ENCODE measurements around the gene GOLGA8B.

The GOLGA8B gene

GRCh38 chr15:34608517-34608916 is 25.1 kb upstream of the GOLGA8B start:
- TF ChIP-seq ZFX (IDR thresholded peaks at IDR 0.05) = no peak
- no peak for TF ChIP-seq CTCF (conservative IDR thresholded peaks at IDR 0.05)
- no peak overlapping the region for H3K27ac ChIP-seq

- no peak overlapping the region for H3K27ac ChIP-seq
- no peak for TF ChIP-seq ZFX (IDR thresholded peaks at IDR 0.05)
- TF ChIP-seq CTCF (conservative IDR thresholded peaks at IDR 0.05) = no peak
Measured at GRCh38 chr15:34607832-34608231, 24.4 kb upstream of the GOLGA8B start.

- TF ChIP-seq CTCF (conservative IDR thresholded peaks at IDR 0.05) (no peak), ZFX (IDR thresholded peaks at IDR 0.05) (no peak)
Measured at GRCh38 chr15:34606545-34606944, 23.1 kb upstream of the GOLGA8B start.

GRCh38 chr15:34606131-34606530 is 22.7 kb upstream of the GOLGA8B start:
- H3K27ac ChIP-seq = no peak overlapping the region

More at GRCh38 chr15:34606545-34606944, 23.1 kb upstream of the GOLGA8B start:
- no peak overlapping the region for H3K27ac ChIP-seq

GRCh38 chr15:34603095-34603494 is 19.6 kb upstream of the GOLGA8B start:
- no peak overlapping the region for H3K27ac ChIP-seq
- no peak for TF ChIP-seq ZFX (IDR thresholded peaks at IDR 0.05)

More at GRCh38 chr15:34606131-34606530, 22.7 kb upstream of the GOLGA8B start:
- TF ChIP-seq ZFX (IDR thresholded peaks at IDR 0.05) (no peak), CTCF (conservative IDR thresholded peaks at IDR 0.05) (no peak)

GRCh38 chr15:34600923-34601322 is 17.5 kb upstream of the GOLGA8B start:
- TF ChIP-seq ZFX (IDR thresholded peaks at IDR 0.05) (no peak), CTCF (conservative IDR thresholded peaks at IDR 0.05) (no peak)
- H3K27ac ChIP-seq = no peak overlapping the region

GRCh38 chr15:34598799-34599585 is 15.5 kb upstream of the GOLGA8B start:
- TF ChIP-seq CTCF (conservative IDR thresholded peaks at IDR 0.05) (no peak), ZFX (IDR thresholded peaks at IDR 0.05) (no peak)
- H3K27ac ChIP-seq = no peak overlapping the region

- TF ChIP-seq CTCF (conservative IDR thresholded peaks at IDR 0.05) (no peak), ZFX (IDR thresholded peaks at IDR 0.05) (no peak)
- H3K27ac ChIP-seq = no peak overlapping the region
Measured at GRCh38 chr15:34597316-34597715, 13.9 kb upstream of the GOLGA8B start.
